ENCODE measurements around the gene TTC39A.

- TF ChIP-seq POLR2AphosphoS5 (IDR thresholded peaks at IDR 0.05; ENCODE audit: insufficient read depth in 1 of 2, low read depth in 1 of 2) (no peak), CTCF (IDR thresholded peaks at IDR 0.05) (no peak), POLR2A (IDR thresholded peaks at IDR 0.05) (no peak)
Measured at GRCh38 chr1:51289676-51290488, 40.5 kb downstream of the TTC39A start.

Measured in vagina (tissue), 2 donors.